Measurements from ENCODE around the gene PRKAR2B. TPM values are rescaled to one million over a fixed set of nuclear protein-coding genes. Genes with fewer than 3 reads are reported as not detected.

The PRKAR2B gene
- total RNA-seq, 1 donor: 2.7 TPM

DNA sequence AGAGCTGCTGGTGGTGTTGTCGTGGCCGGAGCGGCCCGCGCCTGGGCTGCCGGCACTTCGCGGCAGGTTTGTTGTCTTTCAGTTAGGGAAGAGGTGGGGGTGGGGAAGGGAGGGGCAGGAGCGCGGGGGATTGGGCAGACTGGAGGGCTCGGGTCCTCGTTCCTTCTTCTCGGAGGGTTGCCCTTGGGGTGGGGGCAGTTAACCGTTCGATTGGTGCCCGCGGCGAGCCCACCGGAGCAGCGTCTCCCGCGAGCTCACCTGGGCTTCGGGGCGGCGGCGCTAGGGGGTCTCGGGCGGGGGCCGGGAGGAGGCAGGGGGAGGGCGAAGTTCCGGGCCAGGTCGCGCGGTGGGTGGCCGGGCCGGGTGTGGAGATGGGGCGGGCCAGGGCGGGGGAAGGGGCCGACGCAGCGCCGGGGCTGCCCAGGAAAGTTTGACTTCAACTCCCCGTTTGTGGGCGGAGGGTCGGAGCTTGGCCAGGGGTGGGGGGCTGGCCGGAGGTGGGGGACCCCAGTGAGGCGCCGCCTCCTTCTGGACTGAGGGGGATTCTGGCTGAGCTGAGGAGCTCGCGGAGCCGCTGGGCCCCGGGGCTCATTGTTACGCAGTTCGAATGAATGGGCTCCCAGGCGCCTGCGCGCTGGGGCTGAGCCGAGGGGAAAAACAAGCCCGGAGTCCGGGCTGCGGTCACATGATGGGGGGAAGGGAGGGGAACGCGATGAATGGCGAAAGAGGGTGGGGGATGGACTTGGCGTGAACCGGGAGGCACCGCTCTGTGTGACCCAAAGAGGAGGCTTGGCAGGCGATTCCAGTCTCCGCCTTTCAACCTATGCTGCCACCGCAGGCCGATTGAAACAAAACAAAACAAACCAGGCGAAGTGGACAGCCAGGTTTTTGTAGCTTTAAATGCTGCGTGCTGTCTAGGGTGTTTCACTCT, 124.9 kb downstream of the PRKAR2B start:
- H3K4me3 ChIP-seq (ENCODE audit: low read depth, low read length): peak overlapping the region; percentile 73
- TF ChIP-seq, protein P1, sequence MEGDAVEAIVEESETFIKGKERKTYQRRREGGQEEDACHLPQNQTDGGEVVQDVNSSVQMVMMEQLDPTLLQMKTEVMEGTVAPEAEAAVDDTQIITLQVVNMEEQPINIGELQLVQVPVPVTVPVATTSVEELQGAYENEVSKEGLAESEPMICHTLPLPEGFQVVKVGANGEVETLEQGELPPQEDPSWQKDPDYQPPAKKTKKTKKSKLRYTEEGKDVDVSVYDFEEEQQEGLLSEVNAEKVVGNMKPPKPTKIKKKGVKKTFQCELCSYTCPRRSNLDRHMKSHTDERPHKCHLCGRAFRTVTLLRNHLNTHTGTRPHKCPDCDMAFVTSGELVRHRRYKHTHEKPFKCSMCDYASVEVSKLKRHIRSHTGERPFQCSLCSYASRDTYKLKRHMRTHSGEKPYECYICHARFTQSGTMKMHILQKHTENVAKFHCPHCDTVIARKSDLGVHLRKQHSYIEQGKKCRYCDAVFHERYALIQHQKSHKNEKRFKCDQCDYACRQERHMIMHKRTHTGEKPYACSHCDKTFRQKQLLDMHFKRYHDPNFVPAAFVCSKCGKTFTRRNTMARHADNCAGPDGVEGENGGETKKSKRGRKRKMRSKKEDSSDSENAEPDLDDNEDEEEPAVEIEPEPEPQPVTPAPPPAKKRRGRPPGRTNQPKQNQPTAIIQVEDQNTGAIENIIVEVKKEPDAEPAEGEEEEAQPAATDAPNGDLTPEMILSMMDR (IDR thresholded peaks at IDR 0.05; ENCODE audit: insufficient read depth, low read length): no peak
- peak; percentile 98 for DNase-seq (ENCODE audit: low read depth)

DNA sequence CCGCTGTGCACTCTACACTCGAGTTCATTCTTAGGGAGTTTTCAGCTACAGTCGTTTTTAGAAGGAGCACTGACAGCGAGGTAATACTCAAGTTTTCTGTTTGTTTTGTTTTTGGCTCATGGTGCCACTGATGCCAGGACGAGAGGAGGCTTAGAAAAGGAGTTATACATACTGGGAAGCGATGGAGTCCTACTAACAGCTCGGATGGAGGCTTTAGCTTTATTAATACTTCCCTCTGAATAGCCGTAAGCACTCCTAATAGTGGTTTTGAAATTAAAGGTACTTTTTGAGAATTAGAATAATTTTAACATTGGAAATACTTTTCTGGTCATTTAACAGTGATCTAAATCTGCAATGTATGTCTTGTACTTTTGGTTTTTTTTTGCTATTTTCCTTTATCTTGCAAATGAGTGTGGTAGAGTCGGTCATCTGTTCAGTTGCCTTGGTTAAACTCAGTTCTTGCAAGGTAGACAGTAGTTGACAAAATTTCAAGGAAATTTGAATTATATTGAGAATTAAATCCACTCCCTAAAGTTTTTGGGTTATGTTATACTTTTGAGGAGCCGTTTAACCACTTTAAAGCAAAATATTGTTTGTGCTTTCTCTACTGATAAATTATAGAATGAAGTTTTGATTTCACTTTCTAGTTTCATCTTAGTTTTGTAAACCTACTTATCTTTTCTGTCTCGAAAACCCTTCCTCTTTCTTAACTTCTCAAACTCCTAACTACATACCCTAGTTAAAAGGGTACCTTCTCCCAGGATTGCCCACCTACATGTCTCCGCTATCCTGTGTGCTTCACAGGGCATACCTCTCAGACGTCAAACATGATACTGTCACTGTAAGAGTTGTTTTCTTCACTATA, 125.8 kb downstream of the PRKAR2B start:
- DNase-seq (ENCODE audit: low read depth): no peak
- H3K4me3 ChIP-seq (ENCODE audit: low read depth, low read length): peak overlapping the region; percentile 73
- TF ChIP-seq, protein P1 (IDR thresholded peaks at IDR 0.05; ENCODE audit: insufficient read depth, low read length): no peak

DNA sequence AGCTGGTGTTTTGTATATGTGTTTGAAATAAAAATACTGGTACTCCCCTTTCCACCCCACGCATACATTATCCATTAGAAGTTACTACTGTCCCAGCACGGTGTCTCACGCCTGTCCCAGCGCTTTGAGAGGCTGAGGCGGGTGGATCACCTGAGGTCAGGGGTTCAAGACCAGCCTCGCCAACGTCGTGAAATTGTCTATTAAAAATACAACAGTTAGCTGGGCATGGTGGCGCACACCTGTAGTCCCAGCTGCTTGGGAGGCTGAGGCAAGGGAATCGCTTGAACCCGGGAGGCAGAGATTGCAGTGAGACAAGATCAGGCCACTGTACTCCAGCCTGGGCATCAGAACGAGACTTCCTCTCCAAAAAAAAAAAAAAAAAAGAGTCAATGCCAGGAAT, 127.0 kb downstream of the PRKAR2B start:
- H3K4me3 ChIP-seq (ENCODE audit: low read depth, low read length): no peak overlapping the region
- TF ChIP-seq, protein P1 (IDR thresholded peaks at IDR 0.05; ENCODE audit: insufficient read depth, low read length): no peak

DNA sequence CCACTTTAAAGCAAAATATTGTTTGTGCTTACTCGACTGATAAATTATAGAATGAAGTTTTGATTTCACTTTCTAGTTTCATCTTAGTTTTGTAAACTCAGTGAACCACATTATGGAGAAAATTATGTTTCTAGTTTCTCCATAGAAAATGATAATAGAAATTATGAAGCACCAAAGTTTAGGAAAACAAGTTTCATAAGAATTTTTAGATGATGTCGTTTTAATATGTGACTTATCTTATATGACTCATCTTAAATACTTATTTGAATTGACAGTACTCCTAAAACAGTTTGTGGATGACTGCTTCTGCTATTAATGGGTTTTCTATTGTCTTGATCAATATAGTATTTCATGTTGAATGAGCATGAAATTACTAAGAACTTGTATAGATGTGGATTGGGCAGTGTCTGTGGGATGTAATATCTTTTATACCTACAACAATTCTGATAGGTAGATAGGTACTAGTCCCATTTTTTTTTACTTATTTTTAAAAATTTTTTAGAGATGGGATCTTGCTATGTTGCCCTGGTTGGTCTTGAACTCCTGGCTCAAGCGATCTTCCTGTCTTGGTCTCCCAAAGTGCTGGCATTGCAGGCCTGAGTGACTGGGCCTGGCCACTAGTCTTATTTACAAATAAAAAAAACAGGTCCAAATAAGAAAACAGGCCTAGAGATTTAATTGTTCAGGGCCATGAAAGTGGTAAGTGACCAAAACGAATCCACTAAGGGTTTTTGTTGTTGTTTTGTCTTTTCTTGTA, 127.9 kb downstream of the PRKAR2B start:
- H3K4me3 ChIP-seq (ENCODE audit: low read depth, low read length): no peak overlapping the region
- DNase-seq (ENCODE audit: low read depth): no peak
- TF ChIP-seq, protein P1 (IDR thresholded peaks at IDR 0.05; ENCODE audit: insufficient read depth, low read length): no peak

More for the DNA sequence above, 127.0 kb downstream of the PRKAR2B start:
- no peak for DNase-seq (ENCODE audit: low read depth)

DNA sequence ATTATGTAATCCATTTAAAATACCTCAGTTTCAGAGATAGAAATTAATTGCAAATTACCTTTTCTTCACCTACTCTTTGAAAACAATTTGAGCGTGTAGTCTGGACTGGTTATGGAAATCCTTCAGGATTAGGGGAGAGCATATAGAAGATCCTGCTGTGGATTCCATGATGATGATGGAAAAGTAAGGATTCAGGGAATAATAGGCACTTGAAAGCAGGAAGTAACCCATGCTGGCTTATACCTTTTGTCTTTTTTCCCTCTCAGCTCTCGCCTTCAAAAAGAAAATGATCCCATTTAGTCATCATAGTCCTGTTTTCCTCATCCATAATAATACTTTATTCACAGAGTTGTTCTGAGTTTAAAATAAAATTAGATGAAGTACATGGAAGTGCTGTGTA, 128.7 kb downstream of the PRKAR2B start:
- H3K4me3 ChIP-seq (ENCODE audit: low read depth, low read length): no peak overlapping the region
- DNase-seq (ENCODE audit: low read depth): no peak
- TF ChIP-seq, protein P1 (IDR thresholded peaks at IDR 0.05; ENCODE audit: insufficient read depth, low read length): no peak

Data from fibroblast of the aortic adventitia (primary cell).